Dermis microvascular lymphatic vessel endothelial cell (primary cell): ENCODE results near the gene APOB. TPM values are rescaled to one million over a fixed set of nuclear protein-coding genes. Genes with fewer than 3 reads are reported as not detected.

Source experiments
- DNase-seq, 2 donors: peaks; one replicate each; pipeline versions ENCODE4 v3.0.0 to v3.0.0-alpha.2; 2010; ENCODE audit warnings: low read depth in 2 of 2
- total RNA-seq: library from RNA; depleted of rRNA; stranded (reverse); fragments of >200 nt; gene quantifications from 2 replicates; pipeline ENCODE4 v1.2.1, GENCODE V29; 2014

Gene APOB
- total RNA-seq, 1 donor from 2014 or later: under 0.01 TPM

GRCh38 chr2:21020031-21020667 lies 23.7 kb downstream of the APOB start:
- no peak for DNase-seq

- DNase-seq: no peak
Measured at GRCh38 chr2:21019678-21020021, 24.2 kb downstream of the APOB start.

- no peak for DNase-seq
Measured at GRCh38 chr2:21019000-21019677, 24.7 kb downstream of the APOB start.

GRCh38 chr2:21018290-21018689 lies 25.6 kb downstream of the APOB start:
- DNase-seq: no peak

GRCh38 chr2:21017748-21018276 lies 26.1 kb downstream of the APOB start:
- DNase-seq: no peak

- DNase-seq: no peak
Measured at GRCh38 chr2:21015281-21015645, 28.6 kb downstream of the APOB start.

GRCh38 chr2:21014364-21015280 lies 29.3 kb downstream of the APOB start:
- DNase-seq: no peak

- DNase-seq: no peak
Measured at GRCh38 chr2:21013043-21013816, 30.6 kb downstream of the APOB start.

GRCh38 chr2:21012557-21012937 lies 31.3 kb downstream of the APOB start:
- no peak for DNase-seq

- DNase-seq: no peak
Measured at GRCh38 chr2:21011876-21012556, 31.9 kb downstream of the APOB start.

- no peak for DNase-seq
Measured at GRCh38 chr2:21011453-21011852, 32.4 kb downstream of the APOB start.

- DNase-seq: no peak
Measured at GRCh38 chr2:21010813-21011439, 32.9 kb downstream of the APOB start.

GRCh38 chr2:21009662-21010225 lies 34.1 kb downstream of the APOB start:
- DNase-seq: no peak

GRCh38 chr2:21008790-21009661 lies 34.8 kb downstream of the APOB start:
- no peak for DNase-seq

- DNase-seq: no peak
Measured at GRCh38 chr2:21008014-21008789, 35.7 kb downstream of the APOB start.

- no peak for DNase-seq
Measured at GRCh38 chr2:21007129-21008013, 36.5 kb downstream of the APOB start.

GRCh38 chr2:21006423-21007128 lies 37.3 kb downstream of the APOB start:
- no peak for DNase-seq
